ENCODE results near the gene SF3B5.
"Not testable (repeated sequence)": the region's sequence is repeated elsewhere in the genome, so short reads cannot be mapped to it uniquely, and the experiment has no call there.

SF3B5 gene

DNA sequence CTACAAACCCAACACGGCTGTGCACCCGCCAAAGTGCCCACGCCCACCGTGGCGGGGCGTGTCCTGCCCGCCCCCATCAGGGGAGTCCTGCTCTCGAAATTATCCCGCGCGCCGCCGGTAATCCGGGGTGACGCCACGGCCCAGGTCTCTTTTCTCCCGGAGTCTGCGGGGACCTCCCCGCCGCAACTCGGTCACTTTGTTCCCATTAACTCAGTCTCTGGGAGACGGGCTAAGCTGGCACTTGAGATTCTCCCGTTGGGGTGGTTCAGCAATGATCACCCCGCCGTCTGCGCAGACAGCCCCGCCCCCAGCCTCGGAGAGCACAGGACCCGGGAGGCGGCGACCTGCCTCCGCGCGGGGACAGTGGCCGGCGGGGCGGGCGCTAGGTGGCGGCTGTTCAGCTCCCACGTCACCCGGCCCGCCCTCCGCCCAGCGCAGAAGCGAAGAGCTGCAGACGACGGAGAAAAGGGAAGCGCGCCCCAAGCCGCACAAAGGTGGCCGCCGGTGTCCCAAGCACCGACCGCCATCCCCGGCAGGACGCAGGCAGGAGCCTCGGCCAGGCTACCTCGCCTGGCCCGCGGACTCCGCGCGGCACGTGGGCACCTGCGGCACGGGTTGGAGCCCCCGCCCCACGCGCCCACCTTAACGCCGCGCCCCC is 31.5 kb downstream of the SF3B5 start:
- DNase-seq (ENCODE audit: low spot score) = peak; percentile 82

DNA sequence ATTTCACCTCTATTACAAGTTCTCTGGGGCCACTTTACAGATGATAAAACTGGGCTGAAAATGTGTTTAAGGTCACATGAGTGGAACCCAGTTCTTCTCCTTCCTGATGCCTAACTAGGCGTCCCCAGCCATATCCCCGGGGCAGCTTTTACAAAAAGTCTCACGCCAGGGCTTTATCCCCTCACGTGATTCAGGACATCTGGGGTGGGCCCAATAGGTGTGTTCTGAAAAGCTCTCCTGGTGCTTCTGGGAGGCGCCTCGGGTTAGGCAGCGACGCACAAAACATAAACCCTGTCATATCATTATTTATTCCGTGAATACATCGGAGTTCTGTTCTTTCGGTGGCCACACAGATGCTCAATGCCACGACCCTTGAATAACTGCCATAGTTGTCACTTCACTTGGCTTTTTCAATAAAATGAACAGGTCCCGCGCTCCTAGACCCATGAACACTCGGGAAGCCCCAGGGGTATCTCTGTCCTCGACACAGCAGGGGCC is 32.1 kb downstream of the SF3B5 start:
- no peak for DNase-seq (ENCODE audit: low spot score)

DNA sequence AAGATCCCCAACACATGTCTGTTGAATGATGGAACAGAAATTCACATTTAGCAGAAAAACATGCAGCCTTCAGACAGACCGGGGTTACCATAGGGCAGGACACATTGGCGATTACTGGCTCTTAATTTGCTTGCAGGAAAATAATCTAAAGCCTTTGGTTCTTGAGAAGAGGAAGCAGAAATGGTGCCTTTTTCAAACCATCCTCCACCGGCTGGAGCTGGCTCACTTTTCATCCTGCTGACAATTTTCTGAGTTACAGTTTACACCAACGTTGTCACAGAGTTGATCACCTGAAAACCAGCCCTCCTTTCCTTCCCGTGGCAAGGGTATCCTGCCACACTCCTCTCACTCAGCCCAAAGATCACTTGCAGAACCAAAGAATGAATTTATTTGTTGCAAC is 32.6 kb downstream of the SF3B5 start:
- DNase-seq (ENCODE audit: low spot score) = no peak

DNA sequence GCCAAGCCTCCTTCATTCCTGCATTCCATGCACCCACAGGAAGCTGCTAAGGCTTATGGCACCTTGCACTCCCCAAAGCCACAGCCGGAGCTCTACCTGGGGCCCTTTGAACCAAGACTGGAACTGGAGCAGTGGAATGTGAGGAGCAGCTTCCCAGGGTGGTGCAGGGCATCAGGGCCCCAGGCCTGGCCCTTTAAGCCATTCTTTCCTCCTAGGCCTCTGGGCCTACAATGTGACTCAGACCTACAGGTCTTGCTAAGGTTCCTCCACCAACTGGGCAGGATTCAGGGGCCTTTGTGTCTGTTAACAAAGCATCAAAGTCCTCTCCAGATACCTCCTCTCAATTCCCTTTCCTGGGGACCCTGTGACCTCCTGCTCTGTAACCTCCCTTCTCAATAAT is 36.2 kb downstream of the SF3B5 start:
- no peak for DNase-seq (ENCODE audit: low spot score)

DNA sequence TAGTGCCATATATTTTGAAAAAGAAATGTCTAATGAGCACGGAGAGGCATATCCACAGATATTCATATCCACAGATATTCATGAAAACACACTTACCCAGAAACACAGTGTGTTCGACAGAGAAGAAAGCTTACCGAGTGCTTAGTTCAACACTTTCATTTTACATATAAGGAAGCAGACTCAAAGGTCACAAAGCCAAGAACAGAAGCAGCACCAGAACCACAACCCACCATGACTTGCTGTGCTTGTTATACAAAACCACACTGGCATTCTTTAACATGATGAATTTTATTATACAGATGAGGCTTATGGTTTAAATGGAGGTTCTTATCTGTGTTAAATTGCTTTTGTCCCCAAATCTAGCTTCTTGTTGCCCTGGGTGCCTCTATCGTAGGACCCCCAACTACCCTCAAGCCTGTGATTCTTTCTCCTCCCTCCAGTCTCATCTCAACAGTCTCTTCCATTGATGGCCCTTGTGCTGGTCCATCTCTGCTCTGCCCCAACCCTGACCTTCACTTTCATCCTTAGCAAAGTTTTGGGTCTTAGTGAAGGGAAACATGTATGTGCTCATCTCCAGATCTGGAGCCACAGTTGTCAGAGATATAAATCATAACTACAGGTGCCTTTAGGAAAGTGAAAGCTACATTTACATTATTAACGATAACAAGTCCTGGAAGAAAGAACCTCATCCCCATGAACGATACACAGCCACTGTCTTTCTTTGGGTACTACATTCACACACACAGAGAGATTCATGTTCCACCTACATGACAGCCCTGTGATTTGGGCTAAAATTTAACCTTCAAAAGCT is 40.0 kb downstream of the SF3B5 start:
- DNase-seq (ENCODE audit: low spot score) = no peak

DNA sequence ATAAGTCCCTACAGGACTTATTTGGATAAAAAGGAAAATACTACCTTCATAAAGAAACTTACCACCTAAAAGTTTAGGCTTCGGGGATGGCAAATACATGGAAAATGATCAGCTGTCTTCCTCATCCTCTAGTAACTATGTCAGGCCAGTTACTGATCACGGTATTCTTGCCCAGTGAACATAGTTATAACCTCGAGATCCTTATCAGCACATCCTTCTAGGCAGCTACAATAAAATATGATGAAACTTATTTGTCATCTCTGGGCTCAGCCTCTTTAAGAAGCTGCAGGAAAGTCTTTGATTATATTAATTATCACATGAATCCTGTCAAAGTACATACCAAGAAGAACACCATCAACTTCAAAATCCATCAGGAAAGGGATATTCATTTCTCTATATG is 41.8 kb downstream of the SF3B5 start:
- no peak for DNase-seq (ENCODE audit: low spot score)

DNA sequence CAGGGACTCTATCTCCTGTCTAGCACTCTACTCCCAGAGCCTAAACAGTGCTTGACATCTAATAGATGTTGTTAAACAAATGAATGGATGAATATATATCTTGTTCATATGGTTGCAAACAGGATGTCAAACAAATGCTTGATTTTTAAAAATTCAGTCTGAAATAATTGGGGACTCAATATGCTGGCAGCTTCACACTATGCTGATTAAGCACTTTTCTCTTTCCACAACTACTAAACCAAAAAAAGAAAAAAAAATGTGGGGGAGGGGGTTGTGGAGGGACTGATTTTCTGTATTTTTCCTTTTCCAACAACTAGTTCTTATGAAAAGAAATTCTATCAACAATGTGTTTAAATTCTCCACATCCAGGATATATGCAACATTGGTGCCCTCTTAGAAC is 42.9 kb downstream of the SF3B5 start:
- no peak for DNase-seq (ENCODE audit: low spot score)

DNA sequence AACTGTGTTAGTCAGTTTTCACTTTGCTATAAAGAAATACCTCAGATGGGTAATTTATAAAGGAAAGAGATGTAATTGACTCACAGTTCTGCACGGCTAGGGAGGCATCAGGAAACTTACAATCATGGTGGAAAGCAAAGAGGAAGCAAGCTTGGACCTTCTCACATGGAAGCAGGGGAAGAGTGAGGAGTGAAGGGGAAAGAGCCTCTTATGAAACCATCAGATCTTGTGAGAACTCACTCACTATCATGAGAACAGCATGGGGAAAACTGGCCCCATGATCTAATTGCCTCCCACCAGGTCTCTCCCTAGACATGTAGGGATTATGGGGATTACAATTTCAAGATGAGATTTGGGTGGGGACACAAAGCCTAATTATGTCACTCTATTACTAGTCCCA is 46.0 kb downstream of the SF3B5 start:
- no peak for DNase-seq (ENCODE audit: low spot score)

DNA sequence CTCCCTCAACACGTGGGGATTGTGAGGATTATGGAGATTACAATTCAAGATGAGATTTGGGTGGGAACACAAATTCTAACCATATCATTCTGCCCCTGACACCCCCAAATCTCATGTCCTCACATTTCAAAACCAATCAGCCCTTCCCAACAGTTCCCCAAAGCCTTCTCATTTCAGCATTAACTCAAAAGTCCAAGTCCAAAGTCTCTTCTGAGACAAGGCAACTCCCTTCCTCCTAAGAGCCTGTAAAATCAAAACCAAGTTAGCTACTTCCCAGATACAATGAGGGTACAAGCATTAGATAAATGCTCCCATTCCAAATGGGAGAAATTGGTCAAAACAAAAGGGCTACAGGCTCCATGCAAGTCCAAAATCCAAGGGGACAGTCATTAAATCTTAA is 47.7 kb downstream of the SF3B5 start:
- DNase-seq (ENCODE audit: low spot score) = no peak

DNA sequence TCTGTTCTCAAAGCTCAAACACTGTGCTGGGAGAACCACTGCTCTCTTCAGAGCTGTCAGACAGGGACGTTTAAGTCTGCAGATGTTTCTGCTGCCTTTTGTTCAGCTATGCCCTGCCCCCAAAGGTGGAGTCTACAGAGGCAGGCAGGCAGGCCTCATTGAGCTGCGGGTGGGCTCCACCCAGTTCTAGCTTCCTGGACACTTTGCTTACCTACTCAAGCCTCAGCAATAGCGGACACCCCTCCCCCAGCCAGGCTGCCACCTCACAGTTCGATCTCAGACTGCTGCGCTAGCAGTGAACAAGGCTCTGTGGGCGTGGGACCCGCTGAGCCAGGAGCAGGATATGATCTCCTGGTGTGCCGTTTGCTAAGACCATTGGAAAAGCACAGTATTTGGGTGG is 48.7 kb downstream of the SF3B5 start:
- DNase-seq (ENCODE audit: low spot score) = not testable (repeated sequence)

DNA sequence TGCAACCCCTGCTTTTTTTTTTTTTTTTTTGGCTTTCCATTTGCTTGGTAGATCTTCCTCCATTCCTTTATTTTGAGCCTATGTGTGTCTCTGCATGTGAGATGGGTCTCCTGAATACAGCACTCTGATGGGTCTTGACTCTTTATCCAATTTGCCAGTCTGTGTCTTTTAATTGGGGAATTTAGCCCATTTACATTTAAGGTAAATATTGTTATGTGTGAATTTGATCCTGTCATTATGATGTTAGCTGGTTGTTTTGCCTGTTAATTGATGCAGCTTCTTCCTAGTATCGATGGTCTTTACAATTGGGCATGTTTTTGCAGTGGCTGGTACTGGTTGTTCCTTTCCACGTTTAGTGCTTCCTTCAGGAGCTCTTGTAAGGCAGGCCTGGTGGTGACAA is 50.4 kb downstream of the SF3B5 start:
- DNase-seq (ENCODE audit: low spot score) = not testable (repeated sequence)
